ENCODE measurements around the gene CD99. TPM values are rescaled to one million over a fixed set of nuclear protein-coding genes. Genes with fewer than 3 reads are reported as not detected.

Gene CD99
- total and polyA plus RNA-seq, 11 donors: 216 to 477 (median 276) TPM

DNA sequence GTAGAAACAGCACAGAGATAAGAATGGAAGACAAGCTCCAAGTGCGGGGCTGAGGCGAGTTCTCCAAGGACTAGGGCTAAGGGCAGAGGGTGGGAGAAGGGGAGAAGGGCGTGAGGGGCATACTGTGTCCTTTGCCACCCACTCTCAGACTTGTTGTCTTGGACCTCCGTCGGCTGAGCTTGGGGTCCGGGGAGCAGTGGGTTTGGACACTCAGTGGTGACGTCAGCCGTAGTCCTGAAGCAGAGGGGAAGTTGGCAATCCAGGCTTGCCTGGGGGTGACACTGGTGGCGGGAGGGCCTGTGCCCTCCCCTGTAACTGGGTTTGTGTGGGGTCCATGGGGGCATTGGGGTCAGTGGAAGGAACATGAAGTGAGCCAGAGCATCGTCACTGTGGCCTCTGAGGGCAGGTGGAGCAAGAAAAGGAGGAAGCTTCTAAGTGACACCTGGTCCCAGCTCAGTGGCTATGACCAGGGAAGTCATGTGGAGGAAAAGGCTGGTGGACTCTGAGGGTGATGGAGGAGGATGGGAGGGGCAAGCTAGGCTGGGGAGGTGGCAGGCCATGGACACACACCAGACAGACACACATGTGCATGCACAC lies 17.6 kb downstream of the CD99 start:
- H3K27ac ChIP-seq: peak overlapping the region in 2 of 12 donors; percentile 34 to 39
- no peak for TF ChIP-seq POLR2A (IDR thresholded peaks at IDR 0.05)
- TF ChIP-seq, protein P1, sequence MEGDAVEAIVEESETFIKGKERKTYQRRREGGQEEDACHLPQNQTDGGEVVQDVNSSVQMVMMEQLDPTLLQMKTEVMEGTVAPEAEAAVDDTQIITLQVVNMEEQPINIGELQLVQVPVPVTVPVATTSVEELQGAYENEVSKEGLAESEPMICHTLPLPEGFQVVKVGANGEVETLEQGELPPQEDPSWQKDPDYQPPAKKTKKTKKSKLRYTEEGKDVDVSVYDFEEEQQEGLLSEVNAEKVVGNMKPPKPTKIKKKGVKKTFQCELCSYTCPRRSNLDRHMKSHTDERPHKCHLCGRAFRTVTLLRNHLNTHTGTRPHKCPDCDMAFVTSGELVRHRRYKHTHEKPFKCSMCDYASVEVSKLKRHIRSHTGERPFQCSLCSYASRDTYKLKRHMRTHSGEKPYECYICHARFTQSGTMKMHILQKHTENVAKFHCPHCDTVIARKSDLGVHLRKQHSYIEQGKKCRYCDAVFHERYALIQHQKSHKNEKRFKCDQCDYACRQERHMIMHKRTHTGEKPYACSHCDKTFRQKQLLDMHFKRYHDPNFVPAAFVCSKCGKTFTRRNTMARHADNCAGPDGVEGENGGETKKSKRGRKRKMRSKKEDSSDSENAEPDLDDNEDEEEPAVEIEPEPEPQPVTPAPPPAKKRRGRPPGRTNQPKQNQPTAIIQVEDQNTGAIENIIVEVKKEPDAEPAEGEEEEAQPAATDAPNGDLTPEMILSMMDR (IDR thresholded peaks at IDR 0.05): no peak
- ATAC-seq (no peak), DNase-seq (peak in 1 of 5 donors; percentile 45)
- H3K4me3 ChIP-seq: no peak overlapping the region
- intact Hi-C loops (cut with DNase I): loop anchor here in 4 of 10 donors (2.0 to 10.0 kb wide), 5 partner anchors 16 to 216 kb away; partner anchors contain the start of gene ARSD (in 1 of the 4)
- 77 to 82% (median 79%) methylated on average over 10 of the region's 10 CpGs for WGBS, 4 donors
- H3K9me3 ChIP-seq: no peaks in the 10 kb centered on the region
- H3K27me3 ChIP-seq: no peaks in the 10 kb centered on the region
- peaks cover 0 to 27% (median 18%) of the 10 kb centered on the region in 9 donors for H3K36me3 ChIP-seq
- H3K4me1 ChIP-seq: peaks cover 23 to 83% (median 70%) of the 10 kb centered on the region in 12 donors

DNA sequence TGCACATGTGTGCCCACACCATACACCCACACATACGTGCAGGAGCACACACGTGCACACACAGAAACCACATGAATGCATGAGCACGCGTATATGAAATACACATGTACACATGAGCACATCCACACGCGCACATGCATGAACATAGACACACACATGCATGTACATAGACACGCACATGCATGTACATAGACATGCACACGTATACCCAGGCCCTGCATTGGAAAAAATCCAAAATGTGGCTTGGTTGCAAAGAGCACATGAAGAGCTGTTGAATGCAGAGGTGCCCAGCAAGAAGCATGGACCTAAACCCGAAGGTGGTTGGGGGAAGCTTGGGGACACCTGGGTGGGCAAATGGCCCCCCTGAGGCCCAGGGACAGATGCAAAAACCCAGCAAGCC lies 18.5 kb downstream of the CD99 start:
- H3K27ac ChIP-seq: peak overlapping the region in 10 of 12 donors; percentile 32 to 69 (median 48)
- WGBS, 4 donors: 81 to 87% (median 84%) methylated on average over 9 of the region's 9 CpGs
- H3K27me3 ChIP-seq: no peaks in the 10 kb centered on the region
- intact Hi-C loops (cut with DNase I): loop anchor here in 4 of 10 donors (2.0 to 10.0 kb wide), 5 partner anchors 17 to 215 kb away; partner anchors contain the start of gene ARSD (in 1 of the 4)
- H3K36me3 ChIP-seq: peaks cover 0 to 35% (median 21%) of the 10 kb centered on the region in 9 donors
- DNase-seq (no peak), ATAC-seq (no peak)
- peaks cover 21 to 79% (median 62%) of the 10 kb centered on the region in 12 donors for H3K4me1 ChIP-seq
- TF ChIP-seq, protein P1 (IDR thresholded peaks at IDR 0.05): no peak
- TF ChIP-seq POLR2A (IDR thresholded peaks at IDR 0.05): no peak
- peak overlapping the region in 5 of 12 donors; percentile 4 to 35 (median 10) for H3K4me3 ChIP-seq
- no peaks in the 10 kb centered on the region for H3K9me3 ChIP-seq

DNA sequence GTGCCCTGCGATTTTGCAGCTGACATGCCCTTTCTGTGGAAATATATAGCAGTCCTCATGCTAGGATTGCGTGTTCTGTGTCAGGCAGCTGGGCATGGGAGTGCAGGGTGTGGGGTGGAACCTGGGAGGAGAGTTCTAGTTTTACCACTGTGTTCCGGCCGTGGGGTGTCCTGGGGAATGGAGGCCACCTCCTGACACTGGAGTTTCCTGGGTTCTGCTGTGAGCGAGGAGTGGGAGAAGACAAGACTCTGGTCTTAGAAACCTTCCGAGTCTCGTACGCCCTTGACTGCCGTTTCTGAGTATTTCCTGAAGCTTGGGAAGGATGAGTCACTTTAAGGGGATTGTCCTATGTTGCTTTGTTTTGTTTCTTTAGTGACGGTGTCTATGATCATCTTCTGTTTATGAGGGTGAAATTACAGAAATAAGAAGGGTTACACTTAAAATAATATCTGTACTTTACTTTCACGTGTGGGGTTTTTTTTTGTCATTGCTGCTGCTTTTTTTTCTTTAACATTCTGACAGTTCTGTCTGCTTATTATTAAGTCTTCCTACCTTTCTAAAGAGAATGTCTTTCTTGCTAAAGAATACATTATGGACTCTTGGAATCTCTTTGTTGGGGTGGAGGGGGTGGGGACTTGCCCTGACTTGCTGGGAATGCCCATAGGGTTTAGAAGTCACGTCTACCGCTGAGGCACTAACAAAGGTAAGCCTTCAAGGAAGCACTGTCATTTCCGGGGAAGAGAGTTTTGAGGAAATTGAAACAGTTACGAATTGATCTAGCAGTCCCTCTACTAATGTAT lies 19.1 kb downstream of the CD99 start:
- Histone ChIP-seq H3K9me3 (no peaks in the 10 kb centered on the region), H3K4me1 (peaks cover 14 to 78% (median 57%) of the 10 kb centered on the region in 12 donors), H3K27me3 (no peaks in the 10 kb centered on the region), H3K4me3 (peak overlapping the region in 6 of 12 donors; percentile 4 to 35 (median 13)), H3K36me3 (peaks cover 0 to 40% (median 28%) of the 10 kb centered on the region in 9 donors), H3K27ac (peak overlapping the region in 11 of 12 donors; percentile 32 to 69 (median 50))
- ATAC-seq: peak; percentile 6 to 65 (median 55)
- peak in 2 of 5 donors; percentile 38 to 54 for DNase-seq
- WGBS, 4 donors: 19 to 44% (median 39%) methylated on average over 15 of the region's 15 CpGs
- intact Hi-C loops (cut with DNase I): loop anchor here in 1 of 10 donors (10.0 kb wide), 1 partner anchor 95 kb away; no protein-coding TSS in a partner anchor
- TF ChIP-seq POLR2A (IDR thresholded peaks at IDR 0.05): no peak
- TF ChIP-seq, protein P1 (IDR thresholded peaks at IDR 0.05): no peak

DNA sequence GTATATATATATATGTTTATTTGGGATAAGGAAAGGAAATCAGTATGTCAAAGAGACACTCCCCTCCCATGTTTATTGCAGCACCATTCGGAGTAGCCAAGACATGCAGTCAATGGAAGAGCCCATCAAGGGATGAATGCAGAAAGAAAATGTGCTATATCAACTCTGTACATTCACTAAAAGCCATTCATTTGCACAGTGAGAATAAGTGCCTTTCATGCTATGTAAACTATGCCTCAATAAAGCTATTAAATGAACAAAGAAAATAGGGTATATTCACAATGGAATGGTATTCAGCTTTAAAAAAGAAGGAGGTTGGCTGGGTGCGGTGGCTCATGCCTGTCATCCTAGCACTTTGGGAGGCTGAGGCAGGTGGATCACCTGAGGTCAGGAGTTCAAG lies 20.3 kb downstream of the CD99 start:
- no peaks in the 10 kb centered on the region for H3K27me3 ChIP-seq
- no peaks in the 10 kb centered on the region for H3K9me3 ChIP-seq
- intact Hi-C loops (cut with DNase I): loop anchor here in 1 of 10 donors (10.0 kb wide), 1 partner anchor 97 kb away; no protein-coding TSS in a partner anchor
- H3K4me1 ChIP-seq: peaks cover 11 to 67% (median 46%) of the 10 kb centered on the region in 12 donors
- H3K27ac ChIP-seq: no peak overlapping the region
- 94 to 97% (median 97%) methylated on average over 2 of the region's 2 CpGs for WGBS, 4 donors
- peaks cover 0 to 49% (median 40%) of the 10 kb centered on the region in 9 donors for H3K36me3 ChIP-seq
- TF ChIP-seq, protein P1 (IDR thresholded peaks at IDR 0.05): no peak
- TF ChIP-seq POLR2A (IDR thresholded peaks at IDR 0.05): no peak
- no peak for DNase-seq
- H3K4me3 ChIP-seq: no peak overlapping the region
- no peak for ATAC-seq
